Neural cell (in vitro differentiated cells): ENCODE results near the gene PARVA. TPM values are rescaled to one million over a fixed set of nuclear protein-coding genes. Genes with fewer than 3 reads are reported as not detected.
"Not testable (repeated sequence)": the region's sequence is repeated elsewhere in the genome, so short reads cannot be mapped to it uniquely, and the experiment has no call there.

ENCODE experiments used
- H2AFZ ChIP-seq: fragments of 200-600, 300-800 bp; sonication (generic), shearing (Covaris generic); 2 replicates; pipeline ENCODE4 v1.6.0; 2014; ENCODE audit warnings: low read depth, mild to moderate bottlenecking, antibody characterized with exemption, low read length, moderate library complexity
- H3F3A ChIP-seq: fragments of 200-600 bp; shearing (Covaris generic); 2 replicates; pipeline ENCODE4 v1.6.1; 2016; ENCODE audit warnings: mild to moderate bottlenecking, moderate library complexity, mixed read lengths, antibody characterized with exemption, low read length; ENCODE audit not compliant: insufficient read depth, poor library complexity, severe bottlenecking
- H3K27ac ChIP-seq: fragments of 200-600, 300-800 bp; sonication (generic), shearing (Covaris generic); 2 replicates; pipeline ENCODE4 v1.5.1; 2014; ENCODE audit warnings: mild to moderate bottlenecking, low read length, moderate library complexity
- H3K27me3 ChIP-seq: fragments of 300-800, 200-600 bp; sonication (generic), shearing (Covaris generic); 2 replicates; pipeline ENCODE4 v1.6.0; 2014; ENCODE audit warnings: mild to moderate bottlenecking, low read depth, low read length, moderate library complexity; ENCODE audit not compliant: insufficient read depth
- H3K36me3 ChIP-seq: fragments of 300-800, 200-600 bp; sonication (generic), shearing (Covaris generic); 2 replicates; pipeline ENCODE4 v1.5.1; 2014; ENCODE audit warnings: mild to moderate bottlenecking, antibody characterized with exemption, low read length, moderate library complexity; ENCODE audit not compliant: insufficient read depth
- H3K4me2 ChIP-seq: fragments of 300-800, 200-600 bp; sonication (generic), shearing (Covaris generic); 2 replicates; pipeline ENCODE4 v1.6.0; 2014; ENCODE audit warnings: mild to moderate bottlenecking, low read length
- H3K4me3 ChIP-seq: fragments of 300-800, 200-600 bp; sonication (generic), shearing (Covaris generic); 2 replicates; pipeline ENCODE4 v1.5.1; 2014; ENCODE audit warnings: mild to moderate bottlenecking, low read length, moderate library complexity
- H3K79me2 ChIP-seq: fragments of 200-600 bp; shearing (Covaris generic); replicated peaks from 2 replicates; pipeline ENCODE4 v1.6.0; 2014; ENCODE audit warnings: mild to moderate bottlenecking, low read length, moderate library complexity; ENCODE audit not compliant: insufficient read depth
- H3K9ac ChIP-seq: fragments of 300-800, 200-600 bp; sonication (generic), shearing (Covaris generic); 2 replicates; pipeline ENCODE4 v1.6.1; 2016; ENCODE audit warnings: mild to moderate bottlenecking, low read length, mixed read lengths
- H3K9me2 ChIP-seq: fragments of 200-600 bp; shearing (Covaris generic); 2 replicates; pipeline ENCODE4 v1.6.1; 2016; ENCODE audit warnings: mild to moderate bottlenecking, low read length, mixed read lengths; ENCODE audit not compliant: insufficient read depth
- H3K9me3 ChIP-seq: fragments of 200-600, 300-800 bp; sonication (generic), shearing (Covaris generic); 2 replicates; pipeline ENCODE4 v1.6.1; 2016; ENCODE audit warnings: mild to moderate bottlenecking, mixed run types, low read length, moderate library complexity, mixed read lengths
- H4K20me1 ChIP-seq: fragments of 200-600 bp; shearing (Covaris generic); 2 replicates; pipeline ENCODE4 v1.6.1; 2016; ENCODE audit warnings: mild to moderate bottlenecking, mixed run types; ENCODE audit not compliant: insufficient read depth
- CTCF ChIP-seq: fragments of 450-650 bp; IDR thresholded peaks from 2 replicates; pipeline ENCODE4 v1.5.1; 2014; ENCODE audit warnings: antibody characterized with exemption, mild to moderate bottlenecking, moderate library complexity; ENCODE audit not compliant: poor library complexity, severe bottlenecking
- EP300 ChIP-seq: fragments of 450-650 bp; conservative IDR thresholded peaks from 2 replicates; pipeline ENCODE4 v1.6.1; 2014; ENCODE audit warnings: antibody characterized with exemption, mild to moderate bottlenecking, moderate library complexity; ENCODE audit not compliant: poor library complexity, severe bottlenecking
- EZH2 ChIP-seq: fragments of 200-600, 300-800 bp; shearing (Covaris generic), sonication (generic); IDR thresholded peaks from 2 replicates; pipeline ENCODE4 v1.6.1; 2014; ENCODE audit warnings: antibody characterized with exemption, low read length, borderline replicate concordance, mild to moderate bottlenecking; ENCODE audit not compliant: insufficient read depth, poor library complexity, severe bottlenecking
- MXI1 ChIP-seq: fragments of 450-650 bp; conservative IDR thresholded peaks from 2 replicates; pipeline ENCODE4 v1.6.1; 2014; ENCODE audit warnings: antibody characterized with exemption, mild to moderate bottlenecking; ENCODE audit not compliant: poor library complexity, severe bottlenecking
- POLR2AphosphoS5 ChIP-seq: IDR thresholded peaks from 2 replicates; pipeline ENCODE4 v1.6.1; 2012
- RAD21 ChIP-seq: fragments of 450-650 bp; conservative IDR thresholded peaks from 2 replicates; pipeline ENCODE4 v1.6.1; 2014; ENCODE audit warnings: antibody characterized with exemption, mild to moderate bottlenecking, moderate library complexity
- REST ChIP-seq: IDR thresholded peaks from 2 replicates; pipeline ENCODE4 v1.6.1; 2012; ENCODE audit warnings: borderline replicate concordance
- SMC3 ChIP-seq: fragments of 450-650 bp; conservative IDR thresholded peaks from 2 replicates; pipeline ENCODE4 v1.6.1; 2014; ENCODE audit warnings: antibody characterized with exemption, mild to moderate bottlenecking, moderate library complexity; ENCODE audit not compliant: poor library complexity
- TAF1 ChIP-seq: IDR thresholded peaks from 2 replicates; pipeline ENCODE4 v1.6.1; 2012; ENCODE audit warnings: low read depth
- polyA plus RNA-seq: library from polyadenylated mRNA; depleted of rRNA; stranded (reverse); fragments of >200 nt; gene quantifications from 2 replicates; pipeline ENCODE4 v1.2.3, GENCODE V29; 2014

Gene PARVA
- polyA plus RNA-seq, 1 donor from 2014 or later: 0.94 TPM

DNA sequence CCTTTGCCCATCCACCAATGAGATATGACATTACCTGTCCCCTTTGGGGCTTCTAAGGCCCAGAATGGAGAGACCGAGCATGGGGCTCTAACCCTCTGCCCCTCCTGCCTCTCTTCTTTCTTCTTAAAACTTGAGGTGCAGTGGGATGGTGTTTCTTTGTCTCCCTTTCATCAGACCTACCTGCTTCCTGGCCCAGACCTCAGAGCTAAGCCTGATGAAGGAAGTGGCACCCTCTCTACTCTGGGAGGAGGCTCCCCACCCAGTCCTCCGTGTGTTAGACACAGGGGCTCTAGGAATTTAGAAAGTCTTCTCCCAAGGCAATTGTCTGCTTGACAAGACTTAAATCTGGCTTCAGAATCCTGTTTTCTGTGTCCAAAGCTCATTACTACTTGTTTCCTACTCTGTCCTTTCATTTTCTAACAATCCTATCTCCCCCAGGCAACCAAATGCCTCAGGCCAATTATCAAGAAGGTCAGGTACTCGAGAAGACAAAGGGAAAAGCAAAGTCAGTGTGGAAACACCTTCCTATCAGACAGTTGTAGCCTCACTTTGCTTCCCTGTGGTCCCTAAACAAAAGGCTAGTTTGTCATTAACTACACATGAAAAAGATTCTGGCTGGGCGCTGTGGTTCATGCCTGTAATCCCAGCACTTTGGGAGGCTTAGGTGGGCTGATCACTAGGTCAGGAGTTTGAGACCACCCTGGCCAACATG, 20.3 kb upstream of the PARVA start:
- Histone ChIP-seq H3K9me3 (no peaks in the 10 kb centered on the region), H3K27me3 (no peaks in the 10 kb centered on the region), H3K79me2 (no peaks in the 10 kb centered on the region), H3K4me2 (no peak overlapping the region), H3K4me3 (no peak overlapping the region), H3K36me3 (no peaks in the 10 kb centered on the region), H3K27ac (no peak overlapping the region), H3K9me2 (no peaks in the 10 kb centered on the region), H4K20me1 (no peaks in the 10 kb centered on the region), H3K9ac (no peak overlapping the region), H3F3A (no peaks in the 10 kb centered on the region), H2AFZ (no peak overlapping the region)
- TF ChIP-seq MXI1: no peak
- no peak for TF ChIP-seq EP300
- TF ChIP-seq CTCF: no peak
- no peak for TF ChIP-seq SMC3

DNA sequence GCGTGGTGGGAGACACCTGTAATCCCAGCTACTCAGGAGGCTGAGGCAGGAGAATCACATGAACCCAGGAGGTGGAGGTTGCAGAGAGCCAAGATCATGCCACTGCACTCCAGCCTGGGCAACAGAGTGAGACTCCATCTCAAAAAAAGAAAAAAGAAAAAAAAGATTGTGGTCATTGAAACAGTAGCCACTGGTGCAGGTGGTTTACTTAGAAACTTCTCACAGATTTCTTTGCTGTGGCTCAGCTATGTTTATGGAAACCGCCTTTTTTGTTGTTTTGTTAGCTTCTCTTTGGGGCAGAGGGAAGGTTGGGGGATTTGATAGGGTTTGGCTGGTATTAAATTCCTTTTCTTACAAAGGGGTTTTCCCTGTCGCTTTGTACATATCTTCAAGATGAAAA, 19.7 kb upstream of the PARVA start:
- H3K36me3 ChIP-seq, H3K4me3 ChIP-seq, H4K20me1 ChIP-seq, H3K27ac ChIP-seq, H3K4me2 ChIP-seq, H3K9ac ChIP-seq, H3K27me3 ChIP-seq, H3K9me2 ChIP-seq, H2AFZ ChIP-seq, H3K79me2 ChIP-seq, H3F3A ChIP-seq, H3K9me3 ChIP-seq: not testable (repeated sequence)

GRCh38 chr11:12358302-12359188, 18.8 kb upstream of the PARVA start:
- H3K79me2 ChIP-seq: no peaks in the 10 kb centered on the region
- H3K4me3 ChIP-seq: no peak overlapping the region
- H2AFZ ChIP-seq: no peak overlapping the region
- H3K27me3 ChIP-seq: no peaks in the 10 kb centered on the region
- H3F3A ChIP-seq: no peaks in the 10 kb centered on the region
- no peak overlapping the region for H3K9ac ChIP-seq
- no peaks in the 10 kb centered on the region for H4K20me1 ChIP-seq
- H3K36me3 ChIP-seq: no peaks in the 10 kb centered on the region
- no peaks in the 10 kb centered on the region for H3K9me2 ChIP-seq
- H3K4me2 ChIP-seq: no peak overlapping the region
- no peak overlapping the region for H3K27ac ChIP-seq
- TF ChIP-seq POLR2AphosphoS5 (no peak), CTCF (no peak), SMC3 (no peak), MXI1 (no peak), TAF1 (no peak), REST (no peak), EP300 (no peak), EZH2 (no peak), RAD21 (no peak)
- no peaks in the 10 kb centered on the region for H3K9me3 ChIP-seq
